Stimulated activated CD4-positive, alpha-beta T cell treated with anti-CD3 and anti-CD28 coated beads, Interleukin-2, amount 100 ng/mL, for 4 hours (primary cell): Measurements from ENCODE around the gene COPZ1.

Experiments used
- DNase-seq: peaks from one replicate; pipeline ENCODE4 v3.0.0-alpha.2; 2020; ENCODE audit warnings: low read depth

Gene COPZ1

DNA sequence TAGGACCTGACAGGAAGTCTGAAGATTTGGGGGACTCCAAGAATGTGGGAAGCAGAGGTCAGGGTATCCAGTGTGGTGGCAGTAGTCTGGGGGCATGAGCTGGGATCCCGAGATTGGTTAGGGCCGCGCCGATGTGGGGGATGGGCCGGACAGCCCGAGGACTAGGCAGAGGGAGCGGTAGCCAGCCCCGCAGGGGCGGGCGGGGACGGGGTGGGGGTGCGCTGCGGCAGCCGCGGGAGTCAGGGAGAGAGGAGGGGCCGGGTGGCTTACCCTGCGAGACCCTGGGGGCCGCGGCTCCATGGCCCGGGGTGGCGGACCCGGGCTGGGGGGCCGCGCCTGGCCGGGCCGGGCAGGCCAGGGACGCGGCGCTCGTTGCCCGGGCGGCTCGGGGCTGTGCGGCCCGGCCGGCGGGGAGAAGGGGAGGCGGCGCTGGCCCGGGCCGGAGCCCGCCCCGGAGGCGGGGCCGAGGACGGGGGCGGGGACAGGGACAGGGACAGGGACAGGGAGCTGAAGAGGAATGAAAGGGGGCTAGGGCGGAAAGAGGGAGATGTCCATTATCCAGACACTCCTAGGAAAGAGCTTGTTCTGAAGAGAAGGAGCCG is 54.0 kb downstream of the COPZ1 start:
- DNase-seq, result no peak

DNA sequence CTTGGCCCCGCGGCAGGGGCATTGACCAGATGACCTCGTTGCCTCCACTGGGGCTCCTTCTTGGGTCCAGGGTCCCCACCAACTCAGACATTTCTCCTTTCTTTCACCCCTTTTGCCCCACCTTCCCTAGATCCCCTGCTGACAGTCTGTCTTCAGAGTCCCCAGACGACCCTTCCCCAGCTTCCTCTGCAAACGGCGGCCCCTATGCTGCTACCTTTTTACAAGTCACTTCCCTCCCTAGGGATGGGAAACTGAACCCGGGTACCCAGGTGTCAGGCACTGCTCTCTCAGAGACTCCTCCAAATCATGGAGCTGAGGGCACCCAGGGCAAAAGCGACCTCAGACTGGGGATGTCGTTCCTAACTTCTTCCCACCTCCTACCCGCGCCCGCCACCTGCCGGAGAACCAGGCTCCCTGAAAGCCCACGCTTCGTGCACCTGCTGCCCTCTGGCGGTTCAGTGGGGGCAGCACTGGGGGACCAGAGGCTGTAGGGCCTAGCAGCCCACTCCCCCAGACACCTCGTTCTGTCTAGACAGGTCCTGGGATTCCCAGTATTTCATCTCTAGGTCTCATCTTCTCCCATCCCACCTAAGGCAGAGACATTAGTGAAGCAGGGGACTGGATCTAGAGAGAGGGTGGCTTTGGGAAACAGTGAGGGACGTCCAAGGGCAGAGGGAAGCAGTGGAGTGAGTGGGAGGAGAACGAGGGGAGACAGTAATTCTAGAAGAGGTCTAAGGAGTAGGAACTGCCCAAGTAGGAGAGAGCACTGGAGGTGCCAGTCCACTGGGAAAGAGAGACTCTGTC is 54.7 kb downstream of the COPZ1 start:
- DNase-seq, result peak; percentile 81

DNA sequence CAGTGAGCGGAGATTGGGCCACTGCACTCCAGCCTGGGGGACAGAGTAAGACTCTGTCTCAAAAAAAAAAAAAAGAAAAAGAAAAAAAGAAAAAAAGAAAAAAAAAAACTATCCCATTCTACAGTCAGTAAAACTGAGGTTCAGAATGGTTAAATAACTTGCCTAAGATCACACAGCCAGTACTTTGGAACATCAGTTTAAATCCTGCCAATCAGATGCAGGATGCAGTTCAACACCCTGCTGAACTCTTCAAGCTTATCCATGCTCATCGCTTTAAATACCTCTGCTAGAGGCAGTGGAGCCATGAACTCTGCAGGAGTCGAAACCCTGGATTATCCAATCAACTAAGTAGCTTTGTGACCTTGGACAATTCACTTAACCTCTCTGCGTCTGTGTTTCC is 56.2 kb downstream of the COPZ1 start:
- DNase-seq, result no peak

DNA sequence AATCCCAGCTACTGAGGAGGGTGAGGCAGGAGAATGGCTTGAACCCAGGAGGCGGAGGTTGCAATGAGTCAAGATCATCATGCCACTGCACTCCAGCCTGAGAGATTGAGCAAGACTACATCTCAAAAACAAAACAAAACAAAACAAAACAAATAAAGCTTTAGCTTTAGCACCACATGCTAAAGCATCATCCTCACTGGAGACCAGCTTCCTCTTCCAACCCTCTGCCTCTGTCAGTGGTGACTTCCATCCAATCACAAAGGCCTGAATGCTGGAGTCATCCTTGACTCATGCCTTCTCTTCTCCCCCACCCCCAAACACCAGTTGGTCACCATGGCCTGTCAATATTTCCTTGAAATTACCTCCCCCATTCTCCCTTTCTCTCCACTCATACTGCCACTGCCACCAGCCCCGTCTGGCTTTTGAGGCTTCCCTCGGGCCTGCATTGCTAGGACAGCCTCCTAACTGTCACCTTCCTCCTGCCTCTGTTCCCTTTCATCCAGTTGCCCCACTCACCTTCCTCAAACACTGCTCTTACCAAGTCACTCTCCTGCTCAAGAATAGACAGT is 58.2 kb downstream of the COPZ1 start:
- no peak for DNase-seq

DNA sequence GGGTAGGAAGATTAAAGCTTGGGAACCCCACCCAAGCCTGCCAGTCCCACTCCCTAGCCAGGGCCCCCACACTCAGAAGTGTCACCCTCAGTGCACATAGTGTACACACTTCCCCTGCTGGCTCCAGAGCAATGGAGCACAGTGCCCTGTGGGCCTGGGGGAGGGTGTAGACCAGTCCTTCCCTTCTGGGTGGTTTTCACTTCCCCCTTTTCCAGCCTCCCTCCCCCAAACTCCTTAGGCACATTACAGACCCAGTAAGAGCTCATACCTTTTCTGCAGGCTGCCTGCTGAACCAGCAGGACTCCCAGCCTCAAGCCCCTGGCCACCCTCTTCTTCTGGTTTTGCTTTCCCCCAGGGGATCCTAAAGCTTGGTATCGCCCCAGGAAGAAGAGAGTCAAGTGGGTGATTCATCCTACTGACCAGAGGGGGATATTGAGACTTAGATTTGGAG is 59.7 kb downstream of the COPZ1 start, which contains the start of gene ZNF385A:
Gene ZNF385A (minus strand): TSS at position 143 of the 451 bp plus-strand sequence. CDS start 219 bp downstream, outside the sequence.
- DNase-seq, result no peak

DNA sequence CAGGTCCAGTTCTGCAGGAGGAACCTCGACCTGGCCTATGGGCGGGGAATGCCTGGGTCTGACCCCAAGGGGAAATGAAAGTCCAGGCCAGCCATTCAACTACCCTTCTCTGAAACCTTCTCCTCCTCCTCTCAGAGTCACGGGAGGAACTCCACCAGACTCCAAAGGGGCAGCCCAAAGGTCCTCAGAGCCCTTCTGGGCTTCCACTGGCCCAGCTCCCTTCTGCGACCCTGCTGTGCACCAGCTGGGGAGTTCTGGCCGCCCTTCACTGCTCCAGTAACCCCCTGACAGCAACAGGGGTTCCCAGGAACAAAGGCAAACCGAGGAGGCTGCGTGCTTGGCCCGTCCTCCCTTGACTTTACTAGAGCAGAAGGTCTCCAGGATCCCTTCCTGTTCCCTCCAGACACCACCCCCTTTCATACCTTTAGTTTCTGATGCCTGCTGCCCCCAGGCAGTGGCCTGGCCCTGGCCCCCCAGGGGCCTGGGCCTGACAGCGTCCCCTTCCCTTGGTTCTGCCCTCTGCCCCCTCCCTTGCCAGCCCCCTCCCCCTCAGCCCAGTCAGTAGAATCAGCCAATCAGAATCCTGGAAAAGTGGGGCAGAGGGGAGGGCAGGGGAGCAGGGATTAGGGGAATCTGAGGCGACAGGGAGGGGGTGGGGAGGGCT is 60.5 kb downstream of the COPZ1 start:
- no peak for DNase-seq

DNA sequence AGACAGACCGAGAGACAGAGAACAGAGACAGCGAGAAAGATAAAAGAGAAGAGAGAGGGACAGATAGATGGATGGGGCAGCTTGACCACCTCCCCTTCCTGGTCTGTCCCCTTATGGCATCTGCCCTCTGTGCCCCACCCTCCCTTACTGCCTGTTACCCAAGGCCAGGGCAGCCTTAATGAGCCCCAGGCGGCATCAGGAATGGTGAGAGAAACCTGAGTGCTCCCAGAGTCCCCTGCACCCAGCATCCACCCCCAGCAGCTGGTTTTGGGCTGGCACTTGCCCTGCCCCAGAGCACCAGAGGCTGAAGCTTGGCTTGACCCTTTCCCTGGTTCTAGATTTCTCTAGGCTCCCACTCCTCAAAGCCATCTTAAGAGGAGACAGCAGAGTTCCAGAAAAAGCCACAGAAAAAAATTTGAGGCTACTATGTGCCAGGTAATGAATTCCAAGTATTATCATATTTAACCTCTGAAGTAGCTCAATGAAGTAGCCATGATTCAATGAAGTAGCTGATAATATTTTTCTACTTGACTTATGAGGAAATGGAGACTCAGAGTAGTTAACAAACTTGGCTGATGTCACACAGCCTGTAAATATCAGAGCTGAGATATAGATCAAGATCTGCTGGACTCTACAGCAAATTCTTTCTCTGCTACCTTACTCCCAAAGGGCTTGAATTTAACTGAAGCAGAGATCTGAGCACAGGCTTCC is 61.6 kb downstream of the COPZ1 start:
- no peak for DNase-seq

DNA sequence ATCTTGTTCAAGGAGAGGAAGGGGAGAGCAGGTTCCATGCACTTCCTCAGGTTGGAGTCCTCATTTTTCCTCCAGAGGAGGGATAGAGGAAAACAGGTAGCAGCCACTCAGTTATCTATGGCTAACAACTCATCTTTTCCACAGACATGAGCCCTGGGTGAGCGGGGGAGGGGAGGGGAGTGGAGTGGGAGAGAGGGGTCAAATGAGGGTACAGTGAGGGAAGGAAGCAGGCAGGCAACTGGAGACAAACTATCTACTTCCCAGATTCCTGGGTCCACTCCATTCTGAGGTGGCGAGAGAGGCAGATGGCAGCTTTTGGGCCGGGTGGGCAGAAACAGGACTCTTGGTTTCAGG is 62.2 kb downstream of the COPZ1 start:
- no peak for DNase-seq

DNA sequence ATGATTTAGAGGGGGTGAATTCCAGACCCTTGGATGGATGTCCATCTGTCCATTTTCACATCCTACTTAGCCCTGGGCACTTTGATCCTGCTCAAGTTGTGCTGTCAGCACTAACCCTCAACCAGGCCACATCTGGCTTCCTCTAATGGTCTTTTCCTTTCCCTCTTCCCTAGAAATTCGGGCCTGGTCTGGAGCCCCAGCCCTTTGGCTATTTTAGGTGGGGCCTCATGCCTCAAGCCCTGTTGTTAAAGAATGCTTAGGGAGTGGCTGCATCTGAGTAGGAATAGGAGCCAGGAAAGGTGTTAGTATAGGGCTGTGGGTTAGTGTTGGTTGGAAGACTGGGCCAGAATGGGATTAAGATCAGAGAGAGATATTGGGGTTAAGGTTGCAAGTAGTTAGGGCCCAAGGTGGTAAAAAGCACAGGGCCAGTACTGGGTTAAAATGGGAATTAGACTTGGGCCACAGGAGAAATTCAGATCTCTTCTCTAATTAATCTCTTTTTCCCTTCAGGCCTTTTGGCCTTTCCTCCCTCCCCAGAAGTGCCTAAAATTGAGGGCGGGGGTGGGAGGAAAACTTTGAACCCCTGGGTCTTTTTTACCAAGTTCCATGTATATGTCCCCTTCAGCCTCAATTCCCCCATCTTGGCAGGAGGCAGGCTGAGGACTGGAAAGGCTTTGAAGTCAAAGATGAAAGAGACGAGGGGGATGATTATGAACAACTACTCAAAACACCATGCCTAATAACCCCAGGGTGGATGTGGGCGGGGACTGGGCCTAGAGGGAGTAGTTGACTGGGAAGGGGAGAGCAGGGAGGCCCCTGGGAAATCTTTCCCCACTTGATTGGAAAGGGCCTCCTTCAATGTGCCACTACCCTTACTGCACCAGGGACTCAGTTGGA is 63.6 kb downstream of the COPZ1 start:
- DNase-seq, result no peak

DNA sequence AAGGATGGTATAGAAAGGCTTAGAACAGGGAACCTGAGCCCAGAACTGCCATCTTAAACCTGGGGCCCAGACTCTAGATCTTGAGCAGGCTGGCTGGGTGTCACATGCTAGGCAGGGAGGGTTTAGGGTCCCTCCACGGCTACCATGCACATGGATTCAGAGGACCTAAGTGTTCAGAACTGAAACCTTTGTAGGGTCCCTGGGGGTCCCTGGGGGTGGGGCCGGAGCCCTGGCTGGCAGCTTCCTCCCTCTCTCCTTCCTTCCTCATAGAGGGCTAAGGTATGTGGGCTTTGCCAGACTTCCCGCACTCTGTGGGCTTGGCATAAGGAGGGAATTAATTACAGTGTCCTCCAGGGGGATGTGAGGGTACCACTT is 64.2 kb downstream of the COPZ1 start:
- no peak for DNase-seq

DNA sequence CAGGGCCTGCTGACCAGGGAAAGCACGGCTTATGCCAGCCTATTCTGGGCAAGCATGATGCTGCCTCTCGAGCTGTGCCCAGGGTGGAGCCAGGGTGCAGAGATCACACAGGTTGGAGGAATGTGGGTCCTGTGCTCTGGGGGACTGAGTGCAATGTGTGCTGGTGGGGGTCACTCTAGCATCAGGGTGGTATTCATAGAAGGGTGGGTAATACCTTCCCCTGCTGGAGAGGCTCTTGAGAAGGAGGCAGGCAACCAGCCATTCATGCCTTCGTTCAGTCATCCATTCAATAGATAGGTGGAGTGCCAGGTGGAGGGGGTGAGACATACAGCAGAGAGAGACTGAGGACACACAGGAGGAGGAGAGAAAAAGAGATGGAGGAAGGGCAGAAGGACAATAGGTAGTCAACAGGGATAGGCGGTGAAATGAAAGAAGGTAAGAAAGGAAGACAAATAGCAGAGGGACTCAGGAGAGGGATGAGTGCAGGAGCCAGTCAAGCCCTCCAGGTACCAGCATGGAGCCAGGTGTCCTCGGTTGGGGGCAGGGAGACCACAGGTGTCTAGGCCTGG is 64.8 kb downstream of the COPZ1 start:
- DNase-seq, result no peak

DNA sequence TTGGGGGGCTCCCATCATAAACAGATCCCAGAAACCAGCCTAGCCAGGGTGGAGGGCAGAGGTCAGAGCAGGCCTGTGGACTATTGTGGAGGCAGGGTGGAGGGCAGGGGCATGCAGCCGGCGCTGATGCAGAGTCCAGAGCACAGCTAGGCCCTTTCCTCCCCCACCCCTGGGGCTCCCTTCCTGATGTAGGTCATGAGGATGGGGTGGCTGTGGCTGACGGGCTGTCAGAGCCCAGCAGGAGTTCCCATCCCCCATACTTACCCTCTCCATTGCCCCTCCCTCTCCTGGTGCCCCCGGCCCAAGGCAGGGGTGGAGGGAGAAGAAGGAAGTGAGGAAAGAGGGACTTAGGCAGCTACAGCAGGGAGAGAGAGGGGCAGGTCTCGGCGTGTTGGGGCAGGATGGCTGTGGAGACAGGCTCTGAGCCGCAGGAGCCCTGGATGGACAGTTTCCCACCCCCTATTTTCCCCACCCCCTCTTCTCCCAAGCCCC is 65.3 kb downstream of the COPZ1 start:
- no peak for DNase-seq

DNA sequence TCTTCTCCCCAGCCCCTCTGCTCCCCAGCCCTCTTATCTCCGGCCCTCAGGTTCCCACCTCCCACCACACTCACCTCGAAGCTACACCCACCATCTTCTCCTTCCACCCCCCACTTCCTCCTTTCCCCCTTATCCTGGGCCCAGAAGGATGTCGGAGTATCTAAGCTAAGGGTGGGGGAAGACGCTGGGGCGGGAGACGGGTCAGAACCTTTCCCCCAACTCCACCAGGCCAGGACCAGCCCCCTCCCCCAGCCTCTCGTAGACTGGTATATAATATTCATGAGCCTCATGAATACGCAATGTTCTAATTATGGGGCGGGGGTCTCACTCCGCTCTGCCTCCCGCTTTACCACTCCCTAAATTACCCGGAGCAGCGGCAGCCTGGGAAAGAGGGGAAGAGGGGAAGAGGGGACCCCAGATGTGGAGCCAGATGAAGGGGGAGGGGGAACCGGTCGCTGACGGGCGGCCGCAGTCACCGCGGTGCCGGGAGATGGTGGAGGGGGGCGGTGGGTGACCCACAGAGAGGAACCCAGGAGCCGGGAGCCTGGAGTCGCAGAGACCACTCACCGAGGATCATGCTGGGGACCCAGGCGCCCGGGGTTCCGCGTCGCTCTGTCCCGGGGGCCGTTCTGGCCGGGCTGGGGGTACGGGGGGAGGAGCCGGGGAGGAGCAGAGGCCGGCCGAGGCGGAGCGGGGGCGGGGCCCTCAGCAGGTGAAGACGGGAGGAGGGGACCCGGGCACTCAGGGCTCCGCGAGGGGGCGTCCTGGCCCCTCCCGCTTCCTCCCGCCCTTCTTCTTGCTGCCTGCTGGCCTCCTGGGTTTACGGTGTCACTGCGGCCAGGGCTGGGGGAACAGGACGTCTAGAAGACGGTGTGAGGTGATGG is 66.0 kb downstream of the COPZ1 start:
- peak; percentile 63 for DNase-seq

DNA sequence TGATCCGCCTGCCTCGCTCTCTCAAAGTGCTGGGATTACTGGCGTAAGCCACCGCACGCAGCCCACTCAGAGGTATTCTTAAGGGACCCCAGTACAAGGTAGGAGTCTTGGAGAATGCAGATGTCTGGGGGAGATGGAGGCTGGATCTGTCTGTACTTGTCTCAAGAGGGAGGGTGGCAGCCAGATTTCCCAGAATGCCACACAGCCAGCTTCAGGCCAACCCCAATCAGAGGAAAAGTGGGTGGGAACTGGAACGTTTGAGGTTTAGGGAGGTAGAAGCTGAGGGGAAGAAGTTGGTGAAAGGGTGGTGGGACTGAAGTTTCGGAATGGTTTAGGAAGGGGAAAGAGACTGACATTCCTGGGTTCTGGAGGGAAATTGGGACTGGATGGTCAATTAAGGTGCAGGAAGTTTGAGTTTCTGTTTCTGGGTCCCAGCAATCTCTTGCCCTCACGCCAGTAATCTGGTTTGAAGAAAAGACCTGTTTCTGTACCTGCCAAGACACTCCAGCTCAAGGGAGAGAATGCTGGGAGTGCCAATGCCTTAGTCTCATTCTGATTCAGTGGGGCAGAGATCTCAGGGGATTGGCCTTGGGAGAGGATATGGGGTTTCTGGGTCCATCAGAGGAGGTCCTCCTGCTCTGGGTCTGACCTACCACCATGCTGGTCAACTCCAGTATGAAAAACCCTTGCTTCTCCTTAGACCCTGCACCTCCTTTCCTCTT is 67.7 kb downstream of the COPZ1 start:
- DNase-seq, result no peak

DNA sequence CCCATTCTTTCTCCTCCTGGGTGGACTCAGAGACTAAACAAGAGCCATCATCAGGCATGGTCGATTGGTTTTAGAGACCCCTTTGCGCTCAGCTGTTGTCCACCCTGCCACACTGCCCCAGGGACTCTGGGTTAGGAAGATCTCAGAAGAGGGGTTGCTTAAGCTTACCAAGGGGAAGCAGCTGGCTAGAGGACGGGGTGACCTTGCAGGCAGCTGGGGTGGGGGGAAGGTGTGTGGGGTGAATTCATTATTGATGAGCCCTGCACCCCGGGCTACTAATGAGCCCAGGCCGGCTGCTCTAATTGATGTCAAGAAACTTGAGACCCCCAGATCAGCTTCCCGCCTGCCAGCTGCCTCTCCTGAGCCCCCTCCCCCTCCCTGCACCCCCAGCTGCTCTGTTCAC is 68.3 kb downstream of the COPZ1 start:
- DNase-seq, result no peak

DNA sequence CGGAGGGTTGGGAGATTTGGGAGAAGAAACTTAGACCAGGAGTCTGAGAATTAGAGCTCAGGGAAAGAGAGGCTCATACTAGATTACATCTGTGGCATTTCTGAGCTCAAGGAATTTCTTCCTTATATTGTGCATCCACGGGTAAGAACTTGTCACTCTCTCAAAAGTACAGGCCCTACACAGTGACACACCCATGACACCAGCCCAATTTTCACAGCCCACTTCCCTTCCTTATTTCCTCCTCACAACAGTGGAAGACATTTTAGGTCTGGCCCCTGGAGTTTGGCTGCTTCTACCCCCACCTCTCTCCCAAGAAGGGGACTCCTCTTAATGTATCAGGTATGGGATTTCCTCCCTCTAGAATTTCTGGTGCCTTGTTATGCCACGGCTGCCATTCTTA is 68.8 kb downstream of the COPZ1 start:
- DNase-seq, result no peak

DNA sequence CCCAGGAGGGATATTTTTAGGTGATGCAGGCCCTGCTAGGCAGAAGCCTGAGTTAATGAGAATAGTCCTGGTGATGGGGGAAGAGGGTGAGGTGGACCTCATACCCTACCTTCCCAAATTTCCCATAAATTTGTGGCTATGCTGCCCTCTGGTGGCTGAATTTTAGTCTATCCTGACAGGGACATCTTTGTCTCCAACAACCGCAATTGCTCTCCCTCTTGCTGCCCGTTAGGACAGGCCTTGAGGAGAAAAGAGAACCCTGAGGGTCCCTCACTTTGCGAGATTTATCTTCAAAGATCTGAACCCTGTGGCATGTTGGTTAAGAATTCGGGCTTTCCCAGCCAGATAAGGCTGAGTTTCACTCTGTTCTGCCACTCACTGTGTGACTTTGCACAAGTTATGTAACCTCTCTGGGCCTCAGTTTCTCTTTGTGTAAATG is 69.4 kb downstream of the COPZ1 start:
- DNase-seq, result peak; percentile 41

DNA sequence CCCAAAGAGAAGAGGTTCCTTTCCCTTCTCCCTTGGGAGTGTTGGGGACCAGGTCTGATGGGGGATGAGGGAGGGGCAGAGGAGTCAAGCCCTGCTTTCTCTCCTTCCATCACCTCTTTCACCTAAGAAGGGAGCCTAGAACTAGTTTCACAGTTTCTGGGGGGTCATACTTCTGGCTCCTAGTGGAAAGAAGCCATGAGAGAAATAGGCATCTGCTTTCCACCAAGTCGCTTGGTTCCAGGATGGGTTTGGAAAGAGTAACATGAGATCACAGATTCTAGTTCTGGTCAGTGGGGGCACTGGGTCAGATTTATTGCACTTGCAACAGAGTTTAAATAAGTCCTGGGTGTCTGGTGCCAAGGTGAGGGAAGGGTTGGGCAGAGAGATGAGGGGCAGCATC is 70.1 kb downstream of the COPZ1 start:
- no peak for DNase-seq

DNA sequence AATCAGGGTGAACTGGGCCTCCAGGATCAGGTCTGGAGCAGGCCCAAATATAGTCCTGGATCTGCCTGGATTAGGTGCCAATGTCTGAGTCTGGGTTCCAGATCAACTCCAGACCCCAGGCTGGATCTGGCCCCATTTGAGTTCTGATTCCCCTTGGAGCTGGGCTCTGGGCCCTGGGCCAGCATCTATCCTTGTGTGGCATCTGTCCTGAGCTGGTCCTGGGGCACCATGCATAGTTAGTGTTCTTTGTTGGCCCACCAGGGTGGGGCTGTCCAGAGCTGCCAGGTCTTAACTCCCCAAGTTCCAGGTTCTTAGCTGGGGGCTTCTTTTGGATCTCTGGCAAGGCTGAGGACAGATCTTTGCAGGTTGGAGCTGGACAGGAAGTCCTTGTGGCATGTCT is 70.6 kb downstream of the COPZ1 start:
- DNase-seq, result no peak
